Activated CD4-positive, alpha-beta T cell treated with anti-CD3 and anti-CD28 coated beads, Interleukin-2, amount 50 U/mL, for 16 hours (primary cell): ENCODE data around the gene STEAP3.
A peak's percentile ranks its signal among the peaks of the same experiment; 100 is the strongest.

Experiments
- DNase-seq: peaks from one replicate; pipeline ENCODE4 v3.0.0-alpha.2; 2020

STEAP3 gene

GRCh38 chr2:119223521-119224390, at the start of gene STEAP3:
STEAP3 (plus strand) TSS chr2:119223834; CDS start chr2:119231013, 7,179 bp downstream.
- no peak for DNase-seq

GRCh38 chr2:119174216-119174992, 49.2 kb upstream of the STEAP3 start:
- peak; percentile 55 for DNase-seq

GRCh38 chr2:119174993-119175347, 48.7 kb upstream of the STEAP3 start:
- no peak for DNase-seq

GRCh38 chr2:119175517-119175916, 48.1 kb upstream of the STEAP3 start:
- DNase-seq, result no peak

- no peak for DNase-seq
Measured at GRCh38 chr2:119177171-119177837, 46.3 kb upstream of the STEAP3 start.

- no peak for DNase-seq
Measured at GRCh38 chr2:119177838-119178190, 45.8 kb upstream of the STEAP3 start.

GRCh38 chr2:119178776-119179175, 44.9 kb upstream of the STEAP3 start:
- DNase-seq, result no peak

- no peak for DNase-seq
Measured at GRCh38 chr2:119179202-119179601, 44.4 kb upstream of the STEAP3 start.

GRCh38 chr2:119179991-119180390, 43.6 kb upstream of the STEAP3 start:
- no peak for DNase-seq

GRCh38 chr2:119180892-119181291, 42.7 kb upstream of the STEAP3 start:
- no peak for DNase-seq

GRCh38 chr2:119181391-119181790, 42.2 kb upstream of the STEAP3 start:
- DNase-seq, result no peak

GRCh38 chr2:119181791-119182445, 41.7 kb upstream of the STEAP3 start:
- DNase-seq, result no peak

- no peak for DNase-seq
Measured at GRCh38 chr2:119184512-119184911, 39.1 kb upstream of the STEAP3 start.

- no peak for DNase-seq
Measured at GRCh38 chr2:119190321-119191111, 33.1 kb upstream of the STEAP3 start.

- no peak for DNase-seq
Measured at GRCh38 chr2:119192893-119193292, 30.7 kb upstream of the STEAP3 start.

- no peak for DNase-seq
Measured at GRCh38 chr2:119195001-119195400, 28.6 kb upstream of the STEAP3 start.

- no peak for DNase-seq
Measured at GRCh38 chr2:119195887-119196286, 27.7 kb upstream of the STEAP3 start.

- DNase-seq, result no peak
Measured at GRCh38 chr2:119196301-119197125, 27.1 kb upstream of the STEAP3 start.

GRCh38 chr2:119197126-119197405, 26.6 kb upstream of the STEAP3 start:
- no peak for DNase-seq

- DNase-seq, result no peak
Measured at GRCh38 chr2:119197529-119198239, 25.9 kb upstream of the STEAP3 start.
